Hematopoietic multipotent progenitor cell treated with erythropoietin and hydrocortisone succinate and interleukin-3 and kit ligand, for 17 days (in vitro differentiated cells): ENCODE measurements around the gene VPS26B.
"Not testable (repeated sequence)": the region's sequence is repeated elsewhere in the genome, so short reads cannot be mapped to it uniquely, and the experiment has no call there.

Experiments used
- DNase-seq: peaks from one replicate; pipeline ENCODE4 v3.0.0-alpha.2; 2015; ENCODE audit warnings: low spot score

Gene VPS26B

DNA sequence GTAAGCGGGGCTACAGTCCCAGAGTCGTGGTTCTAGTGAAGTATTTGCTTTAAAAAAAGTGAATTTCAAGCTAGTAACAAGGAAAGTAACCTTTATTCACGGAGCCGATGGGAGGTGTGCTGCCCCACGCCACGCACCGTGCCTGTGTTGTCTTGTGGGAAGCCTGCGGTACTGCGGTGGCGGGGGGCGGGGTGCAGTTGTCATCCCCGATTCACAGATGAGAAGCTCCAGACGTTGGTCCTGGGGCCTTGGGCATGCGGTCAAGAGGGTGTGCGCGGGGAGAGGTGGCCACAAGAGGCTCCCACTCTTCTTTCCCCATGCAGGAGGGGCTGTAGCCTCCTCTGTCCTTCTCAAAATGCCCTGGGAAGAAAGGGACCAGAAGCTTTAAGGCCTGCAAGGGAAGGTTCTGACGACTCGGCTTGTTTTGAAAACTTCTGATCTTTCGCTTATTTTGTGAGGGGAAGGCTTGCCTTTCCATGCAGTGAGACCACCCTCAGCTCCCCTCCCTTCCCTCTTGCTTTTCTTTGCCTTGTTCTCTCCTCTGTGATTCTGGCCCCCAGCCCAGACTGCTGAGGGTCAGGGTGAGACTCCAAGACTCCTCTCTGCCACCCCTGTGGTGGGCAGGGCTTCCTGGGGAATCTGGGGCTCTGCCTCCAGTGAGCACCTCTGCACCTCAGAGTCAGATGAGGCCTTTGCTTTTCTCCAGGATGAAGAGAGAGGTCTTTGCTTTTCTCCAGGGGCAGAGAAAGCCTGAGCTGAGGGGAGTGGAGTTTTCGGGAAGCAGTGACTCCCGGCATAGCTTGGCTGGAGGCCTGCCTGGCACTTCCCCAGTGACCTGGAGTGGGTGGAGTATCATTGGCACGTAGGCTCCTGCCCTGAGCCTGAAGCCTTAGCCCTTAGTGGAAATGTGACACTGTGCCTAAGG lies 57.9 kb downstream of the VPS26B start:
- no peak for DNase-seq

DNA sequence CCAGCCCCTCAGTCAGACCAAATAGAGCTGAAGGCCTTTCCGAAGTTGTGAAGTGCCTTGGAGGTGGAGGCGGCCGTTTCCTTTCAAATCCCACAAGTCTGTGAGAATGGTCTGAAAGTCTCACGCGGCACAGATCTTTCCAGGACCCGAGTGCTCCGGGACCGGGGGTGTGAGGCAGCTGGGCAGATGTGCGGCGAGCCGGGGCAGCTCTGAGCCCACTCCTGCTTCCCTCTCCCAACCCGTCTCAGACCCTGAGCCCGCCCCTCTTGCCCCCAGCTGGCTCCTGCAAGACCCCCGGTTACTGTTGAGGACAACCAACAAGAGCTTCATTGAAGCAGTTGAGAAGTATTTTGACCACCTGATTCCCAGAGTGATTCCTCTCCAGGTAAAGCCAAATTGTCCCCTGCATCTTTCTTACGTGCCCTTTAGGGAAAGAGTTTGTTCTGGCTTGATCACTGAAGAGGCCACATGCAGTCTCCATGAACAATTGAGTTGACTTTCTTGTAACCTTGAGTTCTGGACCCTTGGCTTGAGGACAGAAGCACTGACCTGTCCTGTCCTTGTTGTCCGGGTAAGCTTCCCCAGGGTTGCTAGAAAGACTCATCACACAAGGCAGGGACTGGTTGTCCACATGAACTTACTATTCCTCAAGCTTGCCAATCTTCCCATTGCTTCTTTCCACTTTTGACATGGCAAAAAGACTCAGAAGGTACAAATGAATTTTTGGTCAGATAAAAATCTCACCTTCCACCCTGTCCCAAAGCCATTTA lies 59.2 kb downstream of the VPS26B start:
- no peak for DNase-seq

DNA sequence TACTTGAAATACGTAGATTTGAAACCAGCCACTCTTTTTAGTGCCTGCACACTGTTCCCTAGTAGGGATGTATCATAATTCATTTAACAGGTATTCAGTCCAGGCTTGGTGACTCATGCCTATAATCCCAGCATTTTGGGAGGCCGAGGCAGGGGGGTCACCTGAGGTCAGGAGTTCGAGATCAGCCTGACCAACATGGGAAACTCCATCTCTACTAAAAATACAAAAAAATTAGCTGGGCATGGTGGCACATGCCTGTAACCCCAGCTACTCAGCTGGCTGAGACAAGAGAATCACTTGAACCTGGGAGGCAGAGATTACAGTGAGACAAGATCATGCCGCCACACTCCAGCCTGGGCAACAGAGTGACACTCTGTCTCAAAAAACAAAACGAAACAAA lies 59.9 kb downstream of the VPS26B start:
- DNase-seq, result not testable (repeated sequence)

- DNase-seq, result no peak
Measured at GRCh38 chr11:134287561-134287960, 63.1 kb downstream of the VPS26B start.

- no peak for DNase-seq
Measured at GRCh38 chr11:134288486-134288885, 64.0 kb downstream of the VPS26B start.

DNA sequence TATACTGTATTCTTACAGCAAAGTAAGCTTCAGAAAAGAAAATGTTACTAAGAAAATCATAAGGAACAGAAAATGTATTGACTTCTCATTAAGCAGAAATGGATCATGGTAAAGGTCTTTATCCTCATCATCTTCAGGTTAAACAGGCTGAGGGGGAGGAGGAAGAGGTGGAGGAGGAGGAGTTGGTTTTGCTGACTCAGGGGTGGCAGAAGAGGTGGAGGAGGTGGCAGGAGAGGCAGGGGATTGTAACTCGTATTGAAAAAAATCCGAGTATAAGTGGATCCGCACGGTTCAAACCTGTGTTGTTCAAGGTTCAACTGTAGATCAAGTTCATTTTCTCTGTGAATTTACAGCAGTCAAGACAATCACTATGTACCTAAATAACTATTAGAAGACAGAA lies 64.7 kb downstream of the VPS26B start:
- DNase-seq, result no peak

GRCh38 chr11:134289789-134290188 lies 65.3 kb downstream of the VPS26B start:
- no peak for DNase-seq

DNA sequence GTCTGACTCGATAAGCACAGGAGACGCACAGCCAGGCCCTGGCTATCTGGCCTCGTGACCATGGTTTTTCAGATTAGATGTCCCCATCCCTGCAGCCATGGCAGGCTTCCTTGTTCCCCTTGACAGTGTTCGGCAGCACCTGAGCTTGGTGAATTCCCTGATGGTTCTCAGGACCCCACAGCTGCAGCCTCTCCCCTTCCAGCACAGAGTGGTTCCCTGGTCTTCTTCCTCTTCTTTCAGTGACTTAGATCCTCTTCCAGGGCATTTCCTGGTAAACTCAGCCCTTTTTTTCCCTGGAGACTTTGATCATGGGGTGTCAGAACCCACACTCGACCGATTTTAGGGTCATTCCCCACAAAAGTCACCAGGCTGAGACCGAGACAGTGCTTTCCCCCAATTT lies 66.2 kb downstream of the VPS26B start:
- DNase-seq, result no peak

DNA sequence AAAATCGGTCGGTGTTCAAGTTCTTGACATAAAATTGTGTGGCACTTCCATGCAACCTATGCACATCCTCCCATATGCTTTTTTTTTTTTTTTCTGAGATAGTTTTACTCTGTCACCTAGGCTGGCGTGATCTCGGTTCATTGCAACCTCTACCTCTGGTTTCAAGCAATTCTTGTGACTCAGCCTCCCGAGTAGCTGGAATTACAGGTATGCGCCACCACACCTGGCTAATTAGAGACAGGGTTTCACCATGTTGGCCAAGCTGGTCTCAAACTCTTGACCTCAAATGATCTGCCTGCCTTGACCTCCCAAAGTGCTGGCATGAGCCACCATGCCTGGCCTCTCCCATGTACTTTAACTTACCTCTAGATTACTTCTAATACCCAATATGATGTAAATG lies 66.7 kb downstream of the VPS26B start:
- DNase-seq, result no peak

DNA sequence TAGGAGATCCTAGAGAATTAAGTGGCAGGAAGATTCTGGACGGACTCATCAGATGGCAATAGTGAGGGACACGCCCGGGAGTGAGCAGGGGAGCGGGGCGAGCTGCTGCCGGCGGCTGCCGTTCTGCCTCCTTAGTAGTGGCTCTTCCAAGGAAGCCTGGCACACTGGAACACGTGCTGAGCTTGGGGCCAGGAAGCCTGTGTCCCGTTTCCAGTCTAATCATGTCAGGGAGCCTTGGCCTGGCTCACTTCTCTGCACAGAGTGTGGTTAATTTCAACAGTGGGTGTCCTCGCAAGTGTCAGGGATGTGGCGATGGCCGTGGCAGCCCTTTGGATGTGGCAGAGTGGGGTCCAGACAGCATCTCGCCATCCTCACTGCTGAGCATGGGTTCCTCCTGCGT lies 68.2 kb downstream of the VPS26B start:
- DNase-seq, result no peak

DNA sequence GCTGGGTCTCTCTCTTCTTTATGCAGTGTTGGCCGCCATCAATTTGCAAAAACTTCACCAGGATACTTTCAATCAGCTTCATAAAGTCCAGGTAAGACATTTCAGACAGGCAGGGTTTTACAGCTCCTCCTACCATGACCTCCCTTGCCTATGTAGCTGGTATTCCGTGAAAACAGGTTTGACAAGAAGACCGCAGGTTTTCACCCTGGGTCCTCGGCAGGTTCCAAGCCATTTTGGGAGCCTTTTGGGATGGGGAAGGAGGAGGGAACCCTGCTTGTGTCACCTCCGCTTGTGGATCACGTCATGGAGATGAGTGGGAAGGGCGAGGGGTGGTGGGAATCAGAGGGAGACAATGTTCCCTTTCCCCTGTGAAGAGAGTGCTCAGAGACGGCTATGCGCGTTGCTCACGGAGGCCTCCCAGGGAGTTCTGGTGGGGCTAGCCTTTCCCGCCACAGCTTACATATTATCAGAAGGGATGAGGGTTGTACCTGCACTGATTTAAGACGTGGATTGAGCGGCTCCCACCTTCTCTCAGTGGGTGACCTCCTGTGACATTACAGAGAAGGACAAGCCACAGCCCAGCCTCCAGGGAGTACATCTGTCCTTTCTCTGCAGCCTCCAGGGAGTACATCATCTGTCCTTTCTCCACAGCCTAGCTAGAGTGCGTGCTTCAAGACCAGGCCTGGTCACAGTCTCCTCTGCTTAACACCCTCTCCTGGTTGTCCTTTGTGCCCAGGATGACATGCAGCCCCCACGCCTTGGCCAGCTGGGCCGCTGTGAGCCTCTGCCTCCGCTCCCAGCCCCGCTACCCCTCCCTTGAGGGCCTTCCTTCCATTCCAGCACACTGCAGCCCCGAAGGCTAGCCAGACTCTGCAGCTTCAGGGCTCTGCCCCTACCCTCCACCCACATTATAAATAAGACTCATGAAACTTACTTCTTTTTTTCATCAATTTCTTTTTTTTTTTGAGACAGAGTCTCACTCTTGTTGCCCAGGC lies 68.9 kb downstream of the VPS26B start:
- DNase-seq, result no peak

GRCh38 chr11:134294664-134295063 lies 70.2 kb downstream of the VPS26B start:
- DNase-seq, result no peak
